AML-193 (cell line): ENCODE data around the gene TBC1D13.
A peak's percentile ranks its signal among the peaks of the same experiment; 100 is the strongest.
"Not testable (repeated sequence)": the region's sequence is repeated elsewhere in the genome, so short reads cannot be mapped to it uniquely, and the experiment has no call there.

Experiments
- DNase-seq, 2 experiments: peaks; one replicate each; lab custom pipeline; 2025; lab: John Stamatoyannopoulos, UW

Gene TBC1D13

DNA sequence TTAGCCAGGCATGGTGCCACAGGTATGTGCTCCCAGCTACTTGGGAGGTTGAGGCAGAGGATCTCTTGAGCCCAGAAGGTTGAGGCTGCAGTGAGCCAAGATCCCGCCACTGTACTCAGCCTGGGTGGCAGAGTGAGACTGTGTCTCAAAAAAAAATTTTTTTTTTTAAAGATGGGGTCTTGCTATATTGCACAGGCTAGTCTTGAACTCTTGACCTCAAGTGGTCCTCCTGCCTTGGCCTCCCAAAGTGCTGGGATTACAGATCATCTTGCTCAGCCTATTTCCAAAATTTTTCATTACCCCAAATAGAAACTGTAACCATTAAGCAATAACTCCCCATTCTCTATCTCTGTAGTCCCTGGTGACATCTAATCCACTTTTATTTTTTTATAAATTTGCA is 4.4 kb upstream of the TBC1D13 start:
- DNase-seq, result no peak

DNA sequence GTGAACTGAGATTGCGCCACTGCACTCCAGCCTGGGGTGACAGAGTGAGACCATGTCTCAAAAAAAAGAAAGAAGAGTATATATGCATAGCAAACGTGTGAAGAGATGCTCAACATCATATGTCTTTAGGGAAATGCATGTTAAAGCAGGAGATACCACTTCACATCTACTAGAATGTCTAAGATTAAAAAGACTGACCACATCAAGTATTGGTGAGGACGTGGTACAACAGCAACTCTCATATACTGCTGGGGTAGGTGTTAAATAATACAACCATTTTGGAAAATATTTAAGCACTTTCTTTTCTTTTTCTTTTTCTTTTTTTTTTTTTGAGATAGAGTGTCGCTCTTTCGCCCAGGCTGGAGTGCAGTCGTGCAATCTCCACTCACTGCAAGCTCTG is 1.6 kb upstream of the TBC1D13 start:
- DNase-seq, result no peak

DNA sequence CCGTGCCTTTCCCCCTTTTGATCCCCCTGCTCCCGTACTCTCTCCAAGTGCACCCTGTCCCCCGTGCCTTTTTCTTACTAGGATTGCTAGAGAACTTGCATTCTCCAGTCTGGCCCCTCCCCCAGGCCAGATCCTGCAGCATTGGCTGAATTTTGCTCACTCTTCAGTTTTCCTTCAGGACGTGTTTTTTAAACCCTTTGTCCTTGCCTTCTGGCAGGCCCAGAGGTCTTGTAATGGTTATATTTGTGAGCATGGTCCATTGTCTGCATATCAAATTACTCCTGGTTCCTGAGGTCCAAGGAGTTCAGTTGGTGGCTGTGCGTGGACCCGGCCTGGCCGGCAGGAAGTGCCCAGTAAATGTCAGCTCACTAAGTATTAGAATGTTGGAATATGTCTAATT is 606 bp downstream of the TBC1D13 start:
- no peak for DNase-seq

DNA sequence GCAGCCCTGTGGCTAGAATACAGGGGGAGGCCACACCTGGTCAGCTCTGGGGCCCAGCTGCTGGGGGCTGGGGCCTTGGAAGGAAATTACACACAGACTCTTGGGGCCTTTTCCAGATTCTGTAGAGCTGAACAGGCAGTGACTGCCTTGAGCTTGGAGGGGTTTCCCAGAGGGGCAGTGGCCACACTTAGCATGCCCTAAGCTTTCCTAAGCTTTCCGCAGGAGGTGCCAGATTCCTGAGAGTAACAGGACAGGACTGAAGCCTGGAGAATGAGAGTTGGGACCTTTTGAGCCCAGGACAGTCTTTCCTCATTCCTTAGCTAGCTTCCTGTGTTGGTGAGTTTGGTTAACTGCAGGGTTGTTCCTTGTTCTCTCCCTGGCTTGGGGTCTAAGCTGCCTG is 1.4 kb downstream of the TBC1D13 start:
- DNase-seq, result no peak

DNA sequence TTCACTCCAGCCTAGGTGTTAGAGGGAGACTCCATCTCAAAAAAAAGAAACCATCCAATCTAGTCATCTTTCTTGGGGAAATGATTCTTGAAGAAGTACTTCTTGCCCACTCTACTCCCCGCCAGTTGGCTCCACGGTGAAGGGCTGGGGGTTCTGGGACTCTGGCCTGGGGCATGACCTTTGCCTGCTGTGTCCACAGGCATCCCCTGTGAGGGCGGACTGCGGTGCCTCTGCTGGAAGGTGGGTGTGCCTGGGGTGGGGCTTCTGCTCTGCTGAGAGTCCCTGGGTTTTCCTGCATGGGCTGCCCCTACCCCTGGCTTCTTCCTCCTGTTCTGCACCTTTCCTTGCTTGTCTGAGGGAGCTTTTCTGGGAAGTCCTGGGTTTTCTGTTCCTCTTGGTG is 3.5 kb downstream of the TBC1D13 start:
- no peak for DNase-seq

DNA sequence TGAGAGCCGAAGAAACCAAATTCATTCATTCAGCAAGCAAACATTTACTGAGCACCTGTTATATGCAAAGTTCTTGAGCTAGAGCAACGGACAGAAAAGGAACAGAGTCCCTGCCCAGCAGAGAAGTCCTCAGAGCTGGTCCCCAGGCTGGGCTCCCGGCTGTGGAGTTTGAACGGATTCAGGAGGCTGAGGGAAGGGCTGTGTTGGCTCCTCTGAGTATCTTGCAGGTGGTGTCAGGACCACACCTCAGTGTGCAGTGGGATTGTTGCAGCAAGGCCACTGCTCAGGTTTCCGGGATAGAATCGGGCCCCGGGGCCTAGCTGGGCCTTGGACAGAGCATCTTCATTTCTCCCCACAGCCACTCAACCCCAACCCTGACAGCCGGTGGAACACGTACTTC is 5.1 kb downstream of the TBC1D13 start:
- no peak for DNase-seq

DNA sequence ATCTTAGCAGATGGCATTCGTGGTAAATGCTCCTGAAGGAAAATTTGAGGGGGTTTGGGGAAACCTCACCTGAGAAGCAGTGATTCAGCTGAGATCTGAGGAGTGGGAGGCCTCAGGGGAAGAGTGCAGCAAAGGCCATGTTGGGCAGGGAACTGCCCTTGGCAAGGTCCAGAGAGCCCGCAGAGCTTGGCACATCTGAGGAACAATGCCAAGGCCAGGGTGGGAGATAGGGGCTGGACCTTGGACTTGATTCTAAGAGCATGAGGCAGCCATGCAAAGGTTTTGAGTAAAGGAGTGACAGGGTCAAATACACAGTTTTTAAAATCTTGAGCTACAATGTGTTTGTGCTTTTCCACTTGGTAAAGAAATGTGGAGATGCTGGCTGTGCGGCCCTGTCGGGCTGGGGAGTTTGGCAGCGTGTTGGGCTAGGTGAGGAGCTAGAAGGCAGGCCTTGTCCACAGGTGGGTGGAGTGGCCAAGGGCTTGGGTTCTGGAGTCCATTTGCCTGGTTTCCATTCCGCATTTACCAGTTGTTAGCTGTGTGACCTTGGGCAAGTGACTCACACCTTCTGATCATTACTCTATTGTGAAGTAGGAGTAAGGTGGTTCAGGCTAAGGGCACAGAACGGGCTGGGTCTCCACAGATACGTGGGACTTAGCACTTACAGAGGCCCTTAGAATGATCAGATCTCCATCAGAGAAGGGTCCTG is 6.1 kb downstream of the TBC1D13 start:
- no peak for DNase-seq

DNA sequence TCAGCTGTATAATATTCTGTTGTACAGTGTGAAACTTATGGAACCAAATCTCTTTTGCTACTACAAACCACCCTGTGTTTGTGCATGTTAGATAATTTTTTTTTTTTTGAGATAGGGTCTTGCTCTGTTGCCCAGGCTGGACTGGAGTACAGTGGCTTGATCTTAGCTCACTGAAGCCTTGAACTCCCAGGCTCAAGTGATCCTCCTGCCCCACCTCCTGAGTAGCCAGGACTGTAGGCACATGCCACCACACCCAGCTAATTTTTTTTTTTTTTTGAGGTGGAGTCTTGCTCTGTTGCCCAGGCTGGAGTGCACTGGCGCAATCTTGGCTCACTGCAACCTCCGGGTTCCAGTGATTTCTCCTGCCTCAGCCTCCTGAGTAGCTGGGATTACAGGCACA is 7.9 kb downstream of the TBC1D13 start:
- not testable (repeated sequence) for DNase-seq

DNA sequence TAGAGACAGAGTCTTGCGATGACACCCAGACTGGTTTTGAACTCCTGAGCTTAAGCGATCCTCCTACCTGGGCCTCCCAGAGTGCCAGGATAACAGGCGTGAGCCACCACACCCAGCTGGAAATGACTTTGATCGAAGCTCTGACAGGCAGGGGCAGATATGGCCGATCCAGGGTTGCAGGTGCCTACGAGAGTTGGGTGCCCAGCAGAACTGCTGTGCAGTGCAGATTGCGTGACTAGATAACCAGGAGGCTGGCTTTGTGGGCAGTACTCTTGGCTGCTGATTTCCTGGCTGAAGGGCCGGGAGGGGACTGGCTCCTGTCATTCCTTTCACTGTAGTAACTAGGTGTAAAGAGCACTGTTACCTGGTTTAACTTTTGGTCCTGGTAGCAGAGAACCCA is 11.8 kb downstream of the TBC1D13 start:
- no peak for DNase-seq

DNA sequence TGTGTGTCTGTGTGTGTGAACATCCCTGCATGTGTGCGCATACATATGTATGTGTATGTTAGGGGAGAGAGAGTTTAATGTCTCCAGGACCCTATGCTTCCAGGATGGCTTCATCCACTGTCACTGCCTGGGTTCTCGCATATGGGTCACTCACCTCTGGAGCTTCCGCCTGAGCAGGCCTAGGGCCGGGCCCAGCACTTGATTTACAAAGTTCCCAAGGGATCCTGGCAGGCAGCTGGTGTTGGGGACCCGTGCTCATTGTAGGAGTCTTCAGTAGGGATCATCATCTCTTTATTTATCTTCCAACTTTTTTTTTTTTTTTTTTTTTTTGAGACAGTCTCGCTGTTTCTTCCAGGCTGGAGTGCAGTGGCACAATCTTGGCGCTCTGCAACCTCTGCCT is 13.0 kb downstream of the TBC1D13 start:
- DNase-seq, result no peak

DNA sequence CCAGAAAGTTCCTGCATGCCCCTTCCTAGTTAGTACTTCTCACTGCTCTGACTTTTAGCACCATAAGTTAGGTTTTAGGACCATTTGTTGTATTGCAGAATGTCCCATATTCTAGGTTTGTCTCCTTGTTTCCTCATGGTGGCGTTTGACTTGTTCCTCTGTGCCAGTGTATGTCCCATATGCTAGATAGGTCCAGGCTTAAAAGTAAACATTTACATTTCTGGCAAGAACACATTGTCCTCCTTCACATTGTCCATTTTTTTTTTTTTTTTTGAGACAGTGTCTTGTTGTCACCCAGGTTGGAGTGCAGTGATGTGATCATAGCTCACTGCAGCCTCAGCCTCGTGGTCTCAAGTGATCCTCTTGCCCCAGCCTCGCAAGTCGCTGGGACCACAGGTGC is 15.4 kb downstream of the TBC1D13 start:
- DNase-seq, result no peak

DNA sequence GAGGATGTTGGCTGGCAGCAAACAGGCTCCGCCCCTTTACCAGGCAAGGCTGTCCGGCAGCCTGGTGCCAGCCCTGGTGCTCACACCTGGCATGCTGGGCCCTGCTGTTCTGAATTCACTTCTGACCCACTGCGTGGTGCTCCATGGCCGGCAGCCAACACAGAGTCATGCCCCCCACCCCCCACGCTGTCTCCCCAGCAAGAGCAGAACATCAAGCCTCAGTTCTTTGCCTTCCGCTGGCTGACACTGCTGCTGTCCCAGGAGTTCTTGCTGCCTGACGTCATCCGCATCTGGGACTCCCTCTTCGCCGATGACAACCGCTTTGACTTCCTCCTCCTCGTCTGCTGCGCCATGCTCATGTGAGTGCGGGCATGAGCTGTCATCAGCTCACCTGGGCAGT is 18.6 kb downstream of the TBC1D13 start:
- DNase-seq, result no peak

DNA sequence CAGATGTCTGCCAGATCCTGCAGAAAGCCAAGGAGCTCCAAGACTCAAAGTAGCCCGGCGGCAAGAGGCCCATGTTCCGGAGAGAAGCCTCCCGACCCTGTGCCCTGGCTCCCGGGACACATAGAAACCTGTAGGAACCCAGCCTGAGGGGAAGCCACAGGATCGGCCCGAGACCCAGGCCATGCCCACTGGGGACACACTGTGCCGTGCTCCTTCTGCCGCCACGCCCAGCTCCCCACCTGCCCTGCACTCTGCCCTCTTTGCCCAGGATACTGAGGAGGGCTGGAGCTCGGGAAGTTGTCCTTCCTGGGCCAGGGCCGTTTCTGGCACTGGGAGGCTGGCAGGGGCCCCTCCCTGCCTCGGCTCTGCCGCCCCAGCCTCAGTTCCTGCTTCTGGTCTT is 20.8 kb downstream of the TBC1D13 start:
- DNase-seq, result no peak

DNA sequence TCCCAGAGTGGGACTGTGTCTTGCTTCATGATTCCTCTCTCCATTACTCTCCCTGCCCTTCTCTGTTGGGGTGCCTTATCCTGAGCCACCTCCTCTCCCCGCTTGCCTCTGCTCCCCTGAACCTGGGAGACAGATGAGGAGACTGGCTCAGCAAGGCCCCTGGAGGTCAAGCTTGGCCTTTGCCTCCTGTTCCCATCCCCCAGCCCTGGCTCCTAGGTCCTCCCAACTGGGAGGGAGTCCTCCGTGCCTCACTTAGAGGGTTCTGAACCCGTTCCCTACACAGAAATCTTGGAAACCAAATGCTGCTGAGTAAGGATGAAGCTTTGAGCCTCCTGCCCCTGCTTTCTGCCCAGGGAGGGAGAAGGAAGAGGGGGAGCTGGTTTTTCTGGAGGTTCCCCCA is 21.5 kb downstream of the TBC1D13 start:
- DNase-seq, result no peak

DNA sequence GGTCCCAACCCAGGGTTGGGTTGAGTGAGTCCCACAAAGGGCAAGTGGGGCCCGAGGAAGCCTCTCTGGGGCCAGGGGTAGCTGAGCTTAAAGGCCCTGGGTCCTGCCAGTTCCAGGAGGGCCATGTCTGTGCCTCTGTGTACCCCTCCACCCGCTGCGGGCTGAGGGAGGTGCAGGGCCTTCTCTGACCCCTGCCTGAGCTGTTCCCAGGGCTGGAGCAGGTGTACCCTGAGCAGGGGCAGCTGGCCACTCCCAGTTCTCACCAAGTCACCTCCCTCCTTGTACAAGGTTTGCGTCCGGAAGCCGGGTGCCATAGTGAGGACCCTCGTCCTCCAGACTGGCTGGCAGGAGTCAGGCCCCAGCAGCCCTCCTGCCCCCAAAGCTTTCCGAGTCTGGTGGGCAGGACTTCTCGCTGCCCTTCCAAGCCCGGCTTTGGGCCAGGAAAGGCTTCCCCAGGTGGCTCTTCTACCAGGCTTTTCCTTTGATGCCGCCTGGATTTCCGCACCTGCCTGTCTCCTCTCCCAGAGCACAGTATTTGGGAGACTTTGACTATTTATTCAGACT is 22.1 kb downstream of the TBC1D13 start:
- no peak for DNase-seq

DNA sequence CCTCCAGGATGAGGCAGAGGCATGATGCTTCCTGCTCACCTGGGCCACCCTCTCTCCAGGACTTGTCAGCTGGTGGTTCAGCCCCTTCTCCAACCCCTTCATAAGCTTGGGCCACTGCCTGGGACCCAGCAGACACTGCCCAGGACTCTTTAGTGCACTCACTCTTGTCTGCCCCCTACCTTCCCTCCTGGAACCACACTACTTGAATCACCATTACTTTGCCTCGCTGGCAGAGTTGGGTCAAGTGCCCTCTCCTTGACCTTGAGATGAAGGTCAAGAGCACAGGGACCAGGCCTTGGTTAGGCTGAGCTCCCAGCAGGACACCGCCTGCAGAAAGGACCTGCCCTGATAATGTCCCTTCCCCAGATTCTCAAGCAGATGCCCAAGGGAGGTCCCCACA is 22.8 kb downstream of the TBC1D13 start:
- DNase-seq, result peak in 1 of 2 experiments; percentile 5

DNA sequence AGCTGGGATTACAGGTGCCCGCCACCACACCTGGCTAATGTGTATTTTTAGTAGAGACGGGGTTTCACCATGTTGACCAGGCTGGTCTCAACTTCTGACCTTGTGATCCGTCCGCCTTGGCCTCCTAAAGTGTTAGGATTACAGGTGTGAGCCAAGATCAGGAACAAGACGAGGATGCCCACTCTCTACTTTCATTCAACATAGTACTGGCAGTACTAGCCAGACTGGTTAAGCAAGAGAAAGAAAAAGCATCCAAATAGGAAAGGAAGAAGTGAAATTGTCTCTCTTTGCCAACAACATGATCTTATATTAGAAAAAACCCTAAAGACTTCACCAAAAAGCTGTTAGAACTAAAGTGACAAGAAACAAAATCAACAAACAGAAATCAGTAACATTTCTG is 23.8 kb downstream of the TBC1D13 start:
- DNase-seq, result no peak

DNA sequence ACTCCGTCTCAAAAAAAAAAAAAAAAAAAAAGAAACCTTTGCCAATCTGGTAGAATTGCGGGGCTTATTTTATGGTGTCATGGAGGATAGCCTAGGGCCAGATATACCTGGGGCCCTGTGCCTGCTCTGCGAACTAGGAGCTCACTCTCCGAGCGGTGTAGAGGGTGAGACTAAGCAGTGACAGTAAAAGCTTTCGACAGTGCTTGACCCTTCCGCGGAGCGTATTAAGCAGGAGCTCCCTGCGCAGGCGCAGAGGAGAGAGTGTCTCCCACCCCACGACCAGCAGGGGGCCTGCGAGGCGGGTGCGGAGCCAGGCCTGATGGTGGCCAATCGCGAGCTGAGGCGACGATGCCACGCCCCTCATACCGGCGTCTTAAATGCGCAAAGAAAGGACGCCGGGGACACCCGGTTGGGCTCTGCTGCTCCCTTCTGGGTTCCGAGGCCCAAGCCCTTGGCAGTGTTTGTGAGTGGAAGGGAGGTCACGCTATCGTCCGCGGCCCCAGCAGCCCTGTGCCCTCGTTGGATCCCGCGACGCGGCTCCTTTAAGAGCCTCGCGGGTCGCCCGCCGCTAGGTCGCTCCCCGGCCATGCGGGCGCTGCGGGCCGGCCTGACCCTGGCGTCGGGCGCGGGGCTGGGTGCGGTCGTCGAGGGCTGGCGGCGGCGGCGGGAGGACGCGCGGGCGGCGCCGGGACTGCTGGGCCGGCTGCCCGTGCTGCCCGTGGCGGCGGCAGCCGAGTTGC is 31.2 kb downstream of the TBC1D13 start, which contains the start of gene ENDOG:
ENDOG (plus strand) TSS at position 402 of the 740 bp plus-strand sequence; CDS start at position 587, 185 bp downstream.
- DNase-seq, result peak; percentile 91 to 93

DNA sequence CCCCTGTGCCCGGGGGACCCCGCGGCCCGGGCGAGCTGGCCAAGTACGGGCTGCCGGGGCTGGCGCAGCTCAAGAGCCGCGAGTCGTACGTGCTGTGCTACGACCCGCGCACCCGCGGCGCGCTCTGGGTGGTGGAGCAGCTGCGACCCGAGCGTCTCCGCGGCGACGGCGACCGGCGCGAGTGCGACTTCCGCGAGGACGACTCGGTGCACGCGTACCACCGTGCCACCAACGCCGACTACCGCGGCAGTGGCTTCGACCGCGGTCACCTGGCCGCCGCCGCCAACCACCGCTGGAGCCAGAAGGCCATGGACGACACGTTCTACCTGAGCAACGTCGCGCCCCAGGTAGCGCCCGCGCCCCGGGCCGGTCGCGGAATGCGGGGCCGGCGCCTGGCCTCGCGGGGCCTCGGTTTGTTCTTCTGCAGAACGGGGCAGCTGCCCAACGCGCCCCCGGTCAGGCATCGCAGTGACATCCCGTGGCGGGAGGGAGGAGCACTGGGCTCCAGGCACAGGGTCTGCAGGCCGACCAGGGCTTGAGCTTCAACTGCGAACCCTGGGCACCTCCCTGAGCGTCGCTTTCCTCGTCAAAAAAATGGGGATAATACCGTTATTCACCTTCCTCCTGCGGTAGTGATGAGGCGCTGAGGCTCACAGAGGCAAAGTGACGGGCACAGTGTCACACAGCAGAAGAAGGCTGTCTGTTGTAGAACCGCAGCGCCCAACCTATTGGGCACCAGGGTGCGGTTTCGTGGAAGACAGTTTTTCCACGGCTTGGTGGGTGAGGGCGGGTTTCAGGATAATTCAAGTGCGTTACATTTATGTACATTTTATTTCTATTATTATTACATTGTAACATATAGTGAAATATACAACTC is 32.0 kb downstream of the TBC1D13 start:
- peak in 1 of 2 experiments; percentile 27 for DNase-seq

DNA sequence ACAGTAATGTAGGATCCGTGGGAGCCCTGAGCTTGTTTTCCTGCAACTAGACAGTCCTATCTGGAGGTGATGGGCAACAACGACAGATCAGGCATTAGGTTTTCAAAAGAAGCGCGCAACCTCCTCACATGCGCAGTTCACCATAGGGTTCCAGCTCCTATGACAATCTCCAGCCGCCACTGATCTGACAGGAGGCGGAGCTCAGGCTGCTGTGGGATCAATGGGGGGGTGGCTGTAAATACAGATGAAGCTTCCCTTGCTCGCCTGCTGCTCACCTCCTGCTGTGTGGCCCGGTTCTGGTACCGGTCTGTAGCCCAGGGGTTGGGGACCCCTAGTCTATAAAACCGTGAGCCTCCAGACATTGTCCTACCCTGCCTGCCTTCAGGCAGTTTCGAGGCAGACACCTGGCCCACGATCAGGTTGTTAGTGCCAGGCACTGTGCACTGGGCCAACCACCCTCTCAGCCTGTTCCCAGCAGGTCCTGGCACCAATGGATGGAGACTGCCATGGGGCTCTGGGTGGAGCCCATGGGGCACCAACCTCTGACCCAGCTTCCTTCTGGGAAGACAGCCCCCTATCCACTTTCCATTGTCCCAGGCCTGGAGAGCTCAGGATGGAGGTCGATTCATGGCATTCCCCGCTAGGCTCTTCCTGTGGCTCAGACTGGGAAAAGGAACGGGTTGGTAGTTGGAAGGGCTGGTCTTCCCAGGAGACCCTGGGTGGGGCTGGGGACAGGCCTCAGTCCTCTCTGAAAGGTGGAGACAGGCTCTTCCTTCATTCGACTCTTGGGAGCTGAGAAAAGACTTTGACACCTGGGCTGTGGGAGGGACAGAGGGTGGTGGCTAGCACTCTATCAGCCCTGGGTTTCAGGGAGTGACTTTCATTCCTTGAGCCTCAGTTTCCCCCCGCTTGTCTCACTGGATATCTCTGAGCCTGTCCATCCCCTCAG is 32.9 kb downstream of the TBC1D13 start:
- no peak for DNase-seq
